ENCODE measurements around the gene SYTL3.
"Not testable (repeated sequence)": the region's sequence is repeated elsewhere in the genome, so short reads cannot be mapped to it uniquely, and the experiment has no call there.

Gene SYTL3

DNA sequence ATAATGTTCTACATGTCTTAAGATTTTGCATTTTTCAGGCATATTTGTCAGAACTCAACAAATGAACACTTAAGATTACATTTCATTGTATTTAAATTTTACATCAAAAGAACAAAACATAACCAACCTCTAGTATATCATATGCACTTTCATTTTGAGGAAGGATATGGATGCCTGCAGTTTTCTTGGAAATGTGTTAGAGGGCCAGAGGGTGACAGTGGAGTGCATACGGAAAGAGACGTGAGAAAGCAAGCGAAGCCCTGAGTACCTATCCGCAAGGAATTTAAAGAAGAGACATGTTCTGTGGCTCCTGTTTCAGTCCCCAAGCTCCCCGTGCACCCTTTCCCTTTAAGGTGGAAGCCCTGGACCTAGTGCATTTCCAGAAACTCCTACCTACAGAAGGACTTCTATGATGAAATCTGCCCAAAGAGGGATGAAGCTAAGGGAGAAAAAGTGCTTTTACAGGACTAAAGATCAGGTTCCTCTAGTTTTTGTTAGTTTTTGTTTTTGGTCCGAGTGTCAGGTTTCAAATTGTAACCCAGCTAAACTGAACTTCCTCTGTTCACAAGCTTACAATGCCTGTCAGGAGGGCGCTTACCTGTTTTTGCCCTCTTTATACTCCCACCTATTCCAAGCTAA is 130.5 kb downstream of the SYTL3 start:
- no peak for DNase-seq

GRCh38 chr6:158780988-158781691 is 131.3 kb downstream of the SYTL3 start:
- no peak for DNase-seq

- no peak for DNase-seq
These were observed 132.0 kb downstream of the SYTL3 start for GRCh38 chr6:158781692-158782373.

- DNase-seq, result no peak
These were observed 132.7 kb downstream of the SYTL3 start for GRCh38 chr6:158782432-158783166.

DNA sequence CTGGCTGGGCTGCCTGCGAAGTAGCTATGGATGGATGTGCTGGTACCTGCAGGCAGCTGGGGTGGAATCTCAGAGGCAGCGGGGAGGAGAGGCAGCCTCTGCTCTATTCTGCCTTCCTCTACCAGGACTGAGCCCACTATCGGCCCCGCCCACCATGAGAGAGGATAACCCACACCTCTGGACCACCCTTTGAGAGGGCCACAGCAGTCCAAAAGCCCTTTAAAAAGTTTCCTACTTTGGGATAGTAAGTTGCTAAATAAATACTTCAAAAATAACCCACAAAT is 133.3 kb downstream of the SYTL3 start:
- DNase-seq, result no peak

GRCh38 chr6:158783851-158784250 is 134.0 kb downstream of the SYTL3 start:
- no peak for DNase-seq

- peak; percentile 94 for DNase-seq
These were observed 134.7 kb downstream of the SYTL3 start for GRCh38 chr6:158784505-158784904.

DNA sequence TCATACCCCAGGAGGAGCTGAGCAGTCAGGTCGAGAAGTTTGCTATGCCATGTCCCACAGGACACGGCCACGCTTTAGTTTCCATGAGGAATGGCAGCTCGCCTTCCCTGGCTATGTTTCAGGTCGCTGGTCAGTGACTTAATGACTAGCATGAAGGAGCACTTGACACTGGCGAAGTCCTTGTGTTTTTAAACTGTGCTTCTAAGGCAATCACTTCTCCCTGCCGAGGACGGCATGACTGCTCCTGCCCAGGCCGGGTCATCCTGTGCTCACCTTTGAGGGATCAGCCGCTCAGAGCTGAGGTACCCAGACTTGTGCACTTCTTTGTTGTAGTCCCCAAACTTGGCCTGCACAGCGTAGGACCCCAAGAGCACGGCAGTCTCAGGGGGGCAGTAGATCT is 135.2 kb downstream of the SYTL3 start:
- DNase-seq, result no peak

GRCh38 chr6:158786645-158787304 is 136.9 kb downstream of the SYTL3 start:
- no peak for DNase-seq

DNA sequence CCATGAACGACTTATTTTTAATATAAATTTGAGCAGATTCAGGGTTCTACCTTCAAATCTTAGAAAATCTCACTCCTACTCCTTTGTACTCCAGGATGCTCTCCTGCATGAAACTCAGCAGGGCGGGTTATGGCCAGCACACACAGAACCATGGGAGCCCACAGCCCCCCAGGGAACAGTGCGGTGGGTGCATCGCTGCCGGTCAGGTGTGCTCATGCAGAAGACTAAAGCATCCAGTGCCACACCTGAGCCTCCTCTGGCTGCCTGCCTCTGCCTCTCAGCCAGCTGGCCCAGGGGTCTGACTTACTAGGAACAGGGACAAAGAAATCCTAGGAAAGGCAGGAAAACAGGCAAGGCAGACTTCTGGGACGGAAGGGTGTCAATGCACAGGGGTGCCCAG is 137.5 kb downstream of the SYTL3 start:
- DNase-seq, result no peak

DNA sequence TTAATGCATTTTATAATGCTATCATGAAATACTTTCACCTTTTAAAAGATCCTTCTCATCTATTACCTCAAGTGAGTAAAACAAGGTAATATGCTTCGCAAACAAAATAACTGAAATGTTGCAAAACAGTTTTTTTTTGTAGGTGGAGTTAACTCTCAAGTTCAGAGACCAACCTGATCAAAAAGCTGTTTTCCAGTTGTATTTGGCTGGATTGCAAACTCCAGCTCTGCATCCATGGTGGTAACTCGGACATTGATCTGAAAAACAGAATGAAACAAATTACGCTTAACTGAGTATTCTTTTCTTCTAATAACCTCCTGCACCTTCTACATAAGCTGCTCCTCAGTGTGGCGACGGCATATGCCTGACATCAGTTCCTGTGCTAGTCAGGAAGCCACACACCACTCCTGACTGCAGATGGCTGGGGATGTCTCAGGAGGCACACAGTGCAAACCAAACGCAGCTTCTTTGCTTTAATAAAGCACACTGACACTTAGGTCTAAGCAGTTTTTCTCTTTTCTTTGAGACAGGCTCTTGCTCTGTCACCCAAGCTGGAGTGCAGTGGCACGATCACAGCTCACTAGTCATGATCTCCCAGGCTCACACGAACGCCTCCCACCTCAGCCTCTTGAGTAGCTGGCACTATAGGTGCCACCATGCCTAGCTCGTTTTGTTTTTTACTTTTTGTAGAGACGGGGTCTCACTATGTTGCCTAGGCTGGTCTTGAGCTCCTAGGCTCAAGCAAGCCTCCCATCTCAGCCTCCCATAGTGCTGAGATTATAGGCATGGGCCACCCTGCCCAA is 139.5 kb downstream of the SYTL3 start:
- no peak for DNase-seq

DNA sequence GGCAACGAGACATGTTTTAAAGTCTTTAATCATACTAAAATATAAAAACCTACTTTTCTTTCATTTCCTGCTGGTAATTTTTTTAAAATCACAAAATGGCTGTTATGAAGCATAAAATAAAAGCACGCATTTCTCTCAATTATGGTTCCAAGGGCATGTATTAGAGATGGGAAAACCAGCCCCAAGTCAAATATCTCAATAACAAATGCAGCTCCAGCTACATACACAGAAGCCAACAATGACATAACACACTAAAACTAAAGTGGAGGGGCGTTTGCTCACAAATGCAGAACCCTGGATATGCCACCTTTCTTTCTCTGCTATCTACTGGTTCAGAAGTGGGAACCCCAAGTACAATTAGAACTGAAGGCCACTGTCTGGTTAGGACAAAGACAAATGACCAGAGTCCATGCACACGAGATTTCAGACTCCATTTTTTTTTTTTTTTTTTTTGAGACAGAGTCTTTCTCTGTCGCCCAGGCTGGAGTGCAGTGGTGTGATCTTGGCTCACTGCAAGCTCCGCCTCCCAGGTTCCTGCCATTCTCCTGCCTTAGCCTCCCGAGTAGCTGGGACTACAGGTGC is 141.5 kb downstream of the SYTL3 start:
- DNase-seq, result no peak

DNA sequence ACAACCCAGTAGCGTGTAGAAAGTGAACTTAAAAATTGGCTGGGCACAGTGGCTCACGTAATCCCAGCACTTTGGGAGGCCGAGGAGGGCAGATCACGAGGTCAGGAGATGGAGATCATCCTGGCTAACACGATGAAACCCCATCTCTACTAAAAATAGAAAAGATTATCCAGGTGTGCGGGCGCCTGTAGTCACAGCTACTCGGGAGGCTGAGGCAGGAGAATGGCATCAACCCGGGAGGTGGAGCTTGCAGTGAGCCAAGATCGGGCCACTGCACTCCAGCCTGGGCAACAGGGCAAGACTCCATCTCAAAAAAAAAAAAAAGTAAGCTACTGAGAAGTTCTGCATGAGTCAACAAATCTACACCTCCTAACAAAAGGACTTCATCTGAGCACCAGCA is 142.7 kb downstream of the SYTL3 start:
- not testable (repeated sequence) for DNase-seq

DNA sequence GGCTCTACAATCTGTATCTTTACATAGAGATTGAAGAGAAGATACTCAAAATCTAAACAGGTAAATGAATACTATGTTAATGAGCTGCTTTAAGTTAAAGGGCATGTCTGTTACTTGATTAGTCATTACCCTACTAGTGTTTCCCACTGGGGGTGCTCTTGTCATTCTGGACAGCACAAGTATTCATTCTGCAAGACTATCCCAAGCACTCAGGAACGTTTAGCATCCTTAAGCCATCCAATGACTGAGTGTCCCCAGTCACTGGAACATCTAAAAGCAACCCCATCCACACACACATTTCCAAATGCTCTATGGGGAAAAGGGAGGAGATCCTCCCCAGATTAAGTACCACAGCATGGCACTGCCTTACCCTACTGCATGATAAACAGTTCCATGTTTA is 143.6 kb downstream of the SYTL3 start:
- no peak for DNase-seq

DNA sequence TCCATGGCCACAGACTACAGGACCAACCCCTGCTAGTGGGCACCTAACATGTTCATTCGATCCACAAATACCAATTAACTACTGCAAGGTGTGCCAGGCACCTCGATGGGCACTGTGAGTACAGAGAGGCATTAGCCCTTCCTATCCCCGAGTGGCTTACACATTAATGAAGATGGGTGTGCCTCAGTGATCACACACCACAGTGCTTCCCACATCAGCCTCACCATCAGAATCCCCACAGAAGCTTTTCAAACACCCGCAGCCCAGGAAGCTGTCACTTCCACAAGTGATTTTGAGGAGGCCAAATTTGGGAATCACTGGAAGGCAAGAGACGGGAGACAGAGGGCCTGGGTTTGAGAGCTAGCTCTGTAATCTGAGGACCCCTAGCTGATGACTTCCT is 145.7 kb downstream of the SYTL3 start:
- no peak for DNase-seq

DNA sequence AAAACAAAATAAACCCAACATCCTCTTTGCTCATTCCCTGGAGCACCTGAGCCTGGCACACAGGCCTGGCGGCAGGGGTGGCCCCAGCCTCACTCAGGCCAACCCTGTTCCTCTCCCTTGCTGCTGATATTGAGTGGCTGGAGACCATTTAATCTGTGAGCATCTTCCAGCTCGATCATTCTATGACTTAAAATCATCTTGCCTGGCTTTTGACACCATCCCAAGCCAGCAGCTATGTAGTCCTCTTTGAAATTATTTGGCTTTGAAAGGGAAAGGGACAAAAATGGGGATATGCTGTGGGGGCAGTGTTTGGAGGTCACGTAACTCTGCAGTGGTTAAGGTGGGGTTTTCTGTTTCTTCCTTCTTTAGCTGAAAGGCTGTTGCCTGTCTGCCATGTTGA is 146.5 kb downstream of the SYTL3 start:
- no peak for DNase-seq

DNA sequence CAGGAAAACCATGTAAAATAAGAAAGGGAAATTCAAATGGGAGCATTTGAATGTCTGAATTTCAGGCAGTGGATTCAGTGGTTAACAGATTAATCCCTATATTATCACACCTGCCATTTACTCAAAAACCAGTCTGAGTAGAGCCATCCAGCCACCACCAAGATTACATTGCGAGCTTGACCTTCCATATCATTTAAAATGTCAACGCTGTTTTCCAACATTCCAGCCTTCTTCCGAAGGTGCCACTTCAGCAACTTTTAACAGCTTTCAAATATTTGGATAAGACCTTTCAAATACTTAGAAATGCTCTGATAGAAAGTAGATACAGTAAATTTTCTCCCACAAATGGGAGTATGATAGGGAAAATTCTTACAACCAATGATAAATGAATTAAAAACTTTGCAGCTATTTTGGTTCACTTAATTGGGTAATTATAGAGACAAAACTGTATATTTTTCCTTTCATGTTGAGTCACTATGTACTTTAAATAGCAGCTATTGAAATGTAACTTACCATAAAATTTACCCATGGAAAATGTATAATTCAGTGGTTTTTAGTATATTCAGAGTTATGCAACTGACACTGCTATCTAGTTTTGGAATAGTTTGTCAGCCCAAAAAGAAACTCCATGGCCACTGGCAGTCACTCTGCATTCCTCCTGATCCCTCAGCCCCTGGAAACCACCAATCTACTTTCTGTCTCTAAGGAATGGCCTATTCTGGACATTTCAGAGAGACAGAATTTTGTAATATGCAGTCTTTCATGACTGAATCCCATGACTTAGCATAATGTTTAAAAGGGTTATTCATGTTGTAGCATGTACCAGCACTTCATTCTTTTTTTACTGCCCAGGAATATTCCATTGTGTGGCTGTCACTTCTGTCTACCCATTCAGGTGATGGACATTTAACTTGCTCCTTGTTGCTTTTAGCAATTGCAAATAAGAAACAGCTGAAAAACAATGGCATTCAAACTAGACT is 147.8 kb downstream of the SYTL3 start:
- no peak for DNase-seq

GRCh38 chr6:158798311-158798710 is 148.5 kb downstream of the SYTL3 start:
- no peak for DNase-seq

DNA sequence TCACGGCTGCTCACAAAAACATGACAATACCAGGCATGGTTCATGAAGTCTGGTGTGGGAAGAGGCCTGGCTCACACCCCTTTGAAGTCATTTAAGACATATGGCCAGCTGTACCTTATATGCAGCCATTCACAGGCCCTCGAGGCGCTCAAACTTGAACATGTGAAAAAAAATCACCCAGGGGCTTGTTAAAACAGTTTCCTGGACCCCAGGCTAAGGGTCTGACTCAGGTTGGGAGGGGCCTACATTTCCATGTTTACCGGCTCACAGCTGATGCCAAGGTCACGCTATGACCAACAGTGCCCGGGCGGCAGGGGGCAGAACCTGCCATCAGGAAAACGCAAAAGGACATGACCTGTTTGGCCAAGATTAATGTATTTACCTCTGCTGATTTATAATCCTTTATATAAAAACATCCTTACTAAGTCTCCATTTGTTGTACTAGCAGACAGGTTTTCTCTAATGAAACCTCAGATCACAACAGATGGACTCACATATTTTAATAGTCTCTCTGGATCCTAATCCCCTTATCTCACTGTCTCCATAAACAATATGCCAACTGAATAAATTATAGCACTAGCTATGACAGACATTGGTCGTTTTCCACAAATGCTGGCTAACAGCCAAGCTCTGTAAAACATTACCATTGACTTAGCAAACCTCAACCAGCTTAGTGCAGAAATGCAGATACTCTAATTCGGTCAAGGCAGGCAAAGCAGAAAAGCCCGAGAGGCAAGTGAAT is 149.4 kb downstream of the SYTL3 start:
- peak; percentile 56 for DNase-seq

Measured in kidney glomerular epithelial cell (primary cell).